ENCODE measurements around the gene ERCC4. TPM values are rescaled to one million over a fixed set of nuclear protein-coding genes. Genes with fewer than 3 reads are reported as not detected.
A peak's percentile ranks its signal among the peaks of the same experiment; 100 is the strongest.
"Not testable (repeated sequence)": the region's sequence is repeated elsewhere in the genome, so short reads cannot be mapped to it uniquely, and the experiment has no call there.

Gene ERCC4
- total RNA-seq, result 14.5 and 18.4 TPM in 2 replicates

DNA sequence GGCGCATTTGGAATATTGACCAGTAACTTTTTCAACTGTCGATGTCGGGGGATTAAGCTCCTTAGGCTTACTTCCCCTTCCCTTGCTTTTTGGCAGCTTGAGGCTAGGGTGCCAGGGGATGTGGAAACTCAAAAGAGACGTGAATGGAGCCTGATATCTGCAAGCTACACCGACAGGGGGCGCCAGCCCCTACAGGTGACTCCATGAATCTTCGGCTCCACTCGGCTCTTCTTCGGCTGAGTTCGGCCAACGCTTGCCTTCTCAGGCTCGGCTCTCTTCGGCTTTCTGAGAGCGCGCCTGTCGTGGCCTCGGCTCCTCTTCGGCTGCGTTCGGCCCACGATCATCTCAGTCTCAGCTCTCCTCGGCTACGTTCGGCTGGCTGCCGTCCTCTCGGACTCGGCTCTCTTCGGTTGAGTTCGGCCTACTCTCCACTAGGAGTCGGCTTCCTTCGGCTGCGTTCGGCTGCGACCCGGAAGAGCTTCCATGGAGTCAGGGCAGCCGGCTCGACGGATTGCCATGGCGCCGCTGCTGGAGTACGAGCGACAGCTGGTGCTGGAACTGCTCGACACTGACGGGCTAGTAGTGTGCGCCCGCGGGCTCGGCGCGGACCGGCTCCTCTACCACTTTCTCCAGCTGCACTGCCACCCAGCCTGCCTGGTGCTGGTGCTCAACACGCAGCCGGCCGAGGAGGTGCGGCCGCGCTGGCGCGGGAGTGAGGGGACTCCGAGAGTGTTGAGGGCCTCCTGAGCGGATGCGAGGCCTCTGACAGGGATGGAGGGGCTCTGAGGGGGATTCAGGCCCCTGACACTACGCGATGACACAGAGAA is at the start of gene ERCC4:
TSS of gene ERCC4 (plus strand) at position 472 of the 827 bp plus-strand sequence. CDS start at position 484, 12 bp downstream.
- Mint-ChIP-seq H3K27ac (peak within 1 kb of the TSS; percentile 94), H3K27me3 (peaks cover 11% of the 10 kb centered on the region), H3K4me3 (peak within 1 kb of the TSS; percentile 95), H3K9me3 (no peaks in the 10 kb centered on the region), H3K36me3 (ENCODE audit: low read depth) (peaks cover 4% of the 10 kb centered on the region), H3K4me1 (peaks cover 23% of the 10 kb centered on the region)
- intact Hi-C loops (cut with micrococcal nuclease), result loop anchor here (2.0 to 5.0 kb wide), 4 partner anchors 152 to 712 kb away; partner anchors contain the start of genes BFAR, MRTFB and PARN
- peak; percentile 100 for DNase-seq

DNA sequence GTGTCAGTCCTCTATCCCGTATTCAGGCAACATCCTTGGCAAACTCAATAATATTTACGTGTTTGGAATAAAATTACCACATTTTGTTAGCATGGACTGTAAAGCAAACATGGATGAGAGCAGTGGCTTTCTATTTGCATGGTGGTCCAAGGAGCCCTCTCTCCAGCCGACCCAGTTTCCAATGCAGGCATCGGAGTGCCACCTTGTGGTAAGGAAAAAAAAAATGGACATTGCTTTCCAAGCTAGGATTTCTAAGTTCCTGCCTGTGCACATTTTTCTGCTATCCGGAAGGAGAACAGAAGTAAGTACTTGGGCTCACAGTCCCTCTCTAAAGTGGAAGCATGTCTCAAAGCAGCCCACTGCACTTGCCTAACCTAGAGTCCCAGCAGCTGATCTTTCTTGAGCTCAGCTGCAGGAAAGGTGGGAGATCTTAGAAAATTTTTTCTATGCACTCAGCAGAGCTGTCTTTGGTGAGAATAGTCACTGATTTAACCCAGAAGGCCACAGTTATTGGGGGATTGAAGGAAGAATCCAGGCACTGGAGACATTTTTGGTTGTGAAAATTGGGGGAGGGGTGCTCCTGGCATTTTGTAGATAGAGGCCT is 46.0 kb upstream of the ERCC4 start:
- Mint-ChIP-seq H3K27me3 (peaks cover 4% of the 10 kb centered on the region), H3K36me3 (ENCODE audit: low read depth) (no peaks in the 10 kb centered on the region), H3K9me3 (no peaks in the 10 kb centered on the region), H3K4me3 (no peak overlapping the region), H3K4me1 (no peaks in the 10 kb centered on the region), H3K27ac (no peak overlapping the region)
- no peak for DNase-seq
- intact Hi-C loops (cut with micrococcal nuclease), result no loop called here

DNA sequence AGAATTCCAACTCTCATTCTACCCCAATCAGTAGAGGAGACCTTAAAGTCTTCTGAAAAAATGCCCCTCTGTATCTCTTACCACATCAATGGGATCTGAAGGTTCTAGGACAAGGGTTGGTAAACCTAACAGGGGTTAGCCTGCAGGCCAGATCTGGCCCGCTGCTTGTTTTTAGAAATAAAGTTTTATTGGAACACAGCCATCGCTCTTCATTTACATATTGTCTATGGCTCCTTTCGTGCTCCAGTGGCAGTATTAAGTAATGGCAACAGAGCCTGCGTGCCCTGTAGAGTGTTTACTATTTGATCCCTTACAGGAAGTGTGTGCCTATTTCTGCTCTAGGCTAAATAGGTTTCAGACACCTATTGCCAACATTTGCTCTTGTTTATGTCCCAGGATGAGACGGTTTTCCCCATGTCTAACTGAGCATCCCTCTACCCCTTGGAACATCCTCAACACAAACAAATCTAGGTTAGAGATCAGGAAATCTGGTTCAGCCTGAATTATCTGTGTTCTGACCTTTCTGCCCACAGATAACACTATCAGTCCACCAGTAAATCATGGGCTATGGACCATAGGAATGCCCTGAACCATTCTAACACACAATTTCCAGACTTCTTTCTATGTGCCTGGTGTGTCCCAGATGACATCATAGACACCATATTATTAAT is 44.2 kb upstream of the ERCC4 start:
- Mint-ChIP-seq H3K4me1 (no peaks in the 10 kb centered on the region), H3K27me3 (peaks cover 4% of the 10 kb centered on the region), H3K9me3 (no peaks in the 10 kb centered on the region), H3K4me3 (no peak overlapping the region), H3K36me3 (ENCODE audit: low read depth) (no peaks in the 10 kb centered on the region), H3K27ac (no peak overlapping the region)
- no peak for DNase-seq
- intact Hi-C loops (cut with micrococcal nuclease), result no loop called here

DNA sequence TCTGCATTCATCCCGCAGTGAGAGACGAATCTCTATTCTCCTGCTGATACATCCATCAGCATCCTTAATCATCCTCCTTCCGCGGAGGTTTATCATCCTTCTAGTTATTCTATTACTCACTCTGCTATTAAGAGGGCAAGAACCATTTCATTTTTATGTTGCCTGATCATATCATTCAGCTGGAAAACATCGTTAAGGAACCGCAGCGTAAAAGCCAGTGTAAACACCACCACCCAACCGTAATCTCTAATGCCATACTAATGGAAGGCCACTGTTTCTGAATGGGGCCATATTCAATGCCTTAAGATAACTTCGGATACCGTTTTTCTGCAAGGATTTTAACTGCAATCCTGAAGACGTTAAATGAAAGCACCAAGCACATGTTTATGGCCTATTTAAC is 36.7 kb upstream of the ERCC4 start:
- H3K27ac Mint-ChIP-seq, result no peak overlapping the region

DNA sequence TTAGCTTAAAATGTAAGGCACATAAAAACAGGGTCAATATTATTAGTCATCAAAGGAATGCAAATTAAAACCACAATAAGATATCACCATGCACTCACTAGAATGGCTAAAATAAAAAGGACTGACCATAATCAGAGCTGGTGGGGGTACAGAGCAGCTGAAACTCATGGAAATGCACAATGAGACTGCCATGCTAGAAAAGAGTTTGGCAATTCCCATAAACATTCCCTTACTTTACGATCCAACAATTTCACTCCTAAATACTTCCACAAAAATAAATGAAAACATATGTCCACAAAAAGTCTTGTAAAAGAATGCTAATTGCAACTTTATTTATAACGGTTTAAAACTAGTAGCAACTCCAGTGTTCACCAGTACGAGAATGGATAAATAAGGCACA is 36.1 kb upstream of the ERCC4 start:
- H3K4me1 Mint-ChIP-seq, result no peaks in the 10 kb centered on the region
- H3K27me3 Mint-ChIP-seq, result no peaks in the 10 kb centered on the region
- H3K36me3 Mint-ChIP-seq (ENCODE audit: low read depth), result no peaks in the 10 kb centered on the region
- DNase-seq, result no peak
- H3K9me3 Mint-ChIP-seq, result peaks cover 4% of the 10 kb centered on the region
- no peak overlapping the region for H3K27ac Mint-ChIP-seq
- intact Hi-C loops (cut with micrococcal nuclease), result no loop called here
- no peak overlapping the region for H3K4me3 Mint-ChIP-seq

More for the DNA sequence above, 36.7 kb upstream of the ERCC4 start:
- intact Hi-C loops (cut with micrococcal nuclease), result no loop called here
- no peak overlapping the region for H3K4me3 Mint-ChIP-seq
- peaks cover 4% of the 10 kb centered on the region for H3K9me3 Mint-ChIP-seq
- no peaks in the 10 kb centered on the region for H3K36me3 Mint-ChIP-seq (ENCODE audit: low read depth)
- no peaks in the 10 kb centered on the region for H3K27me3 Mint-ChIP-seq
- H3K4me1 Mint-ChIP-seq, result no peaks in the 10 kb centered on the region
- DNase-seq, result no peak

DNA sequence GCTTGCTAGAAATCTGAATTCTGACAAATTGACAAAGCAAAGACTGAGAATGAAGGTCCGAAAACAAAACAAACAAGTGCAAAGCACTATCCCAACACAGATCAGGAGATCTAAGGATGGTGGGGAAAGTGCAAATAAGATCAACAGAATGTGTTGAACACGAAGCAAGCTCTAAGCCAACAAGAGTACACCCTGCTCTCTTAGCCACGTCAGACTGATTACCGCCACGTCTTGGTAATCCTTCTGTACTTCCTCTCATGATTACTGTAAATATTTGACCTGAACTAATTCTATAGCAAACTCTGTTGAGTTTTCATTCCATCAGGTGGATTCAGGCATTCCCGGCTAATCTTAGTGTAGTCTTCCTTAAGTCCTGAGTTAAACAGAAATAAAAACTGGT is 34.3 kb upstream of the ERCC4 start:
- DNase-seq, result no peak
- Mint-ChIP-seq H3K27me3 (no peaks in the 10 kb centered on the region), H3K36me3 (ENCODE audit: low read depth) (no peaks in the 10 kb centered on the region), H3K4me3 (no peak overlapping the region), H3K27ac (no peak overlapping the region), H3K4me1 (no peaks in the 10 kb centered on the region), H3K9me3 (peaks cover 4% of the 10 kb centered on the region)
- intact Hi-C loops (cut with micrococcal nuclease), result no loop called here

DNA sequence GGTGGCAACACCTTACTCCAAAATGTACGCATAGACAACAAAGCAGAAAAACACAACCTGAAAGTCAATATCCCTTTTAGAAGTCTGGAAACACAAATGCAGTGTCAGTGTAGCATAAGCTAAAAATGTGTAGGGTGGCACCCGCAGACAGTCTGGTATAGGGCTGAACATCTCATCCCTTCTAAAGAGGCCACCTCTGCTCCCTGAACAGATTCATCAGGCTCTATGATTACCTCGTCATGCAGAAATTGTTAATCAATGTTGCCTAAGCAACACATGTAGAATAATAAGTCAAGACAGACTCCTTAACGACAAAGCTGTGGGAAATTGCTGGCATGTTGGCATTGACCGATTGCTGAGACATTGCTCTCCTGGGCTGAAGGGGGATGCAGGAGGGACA is 33.3 kb upstream of the ERCC4 start:
- Mint-ChIP-seq H3K9me3 (peaks cover 4% of the 10 kb centered on the region), H3K27me3 (no peaks in the 10 kb centered on the region), H3K4me1 (no peaks in the 10 kb centered on the region), H3K36me3 (ENCODE audit: low read depth) (no peaks in the 10 kb centered on the region), H3K4me3 (no peak overlapping the region), H3K27ac (no peak overlapping the region)
- intact Hi-C loops (cut with micrococcal nuclease), result no loop called here
- no peak for DNase-seq

DNA sequence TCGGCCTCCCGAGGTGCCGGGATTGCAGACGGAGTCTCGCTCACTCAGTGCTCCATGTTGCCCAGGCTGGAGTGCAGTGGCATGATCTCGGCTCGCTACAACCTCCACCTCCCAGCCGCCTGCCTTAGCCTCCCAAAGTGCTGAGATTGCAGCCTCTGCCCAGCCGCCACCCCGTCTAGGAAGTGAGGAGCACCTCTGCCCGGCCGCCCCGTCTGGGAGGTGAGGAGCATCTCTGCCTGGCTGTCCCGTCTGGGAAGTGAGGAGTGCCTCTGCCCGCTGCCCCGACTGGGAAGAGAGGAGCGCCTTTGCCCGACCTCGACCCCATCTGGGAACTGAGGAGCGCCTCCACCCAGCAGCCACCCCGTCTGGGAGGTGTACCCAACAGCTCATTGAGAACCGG is 30.6 kb upstream of the ERCC4 start:
- DNase-seq; H3K27ac Mint-ChIP-seq; H3K4me1 Mint-ChIP-seq; H3K9me3 Mint-ChIP-seq; H3K36me3 Mint-ChIP-seq (ENCODE audit: low read depth); H3K4me3 Mint-ChIP-seq; intact Hi-C loops (cut with micrococcal nuclease); H3K27me3 Mint-ChIP-seq: not testable (repeated sequence)

DNA sequence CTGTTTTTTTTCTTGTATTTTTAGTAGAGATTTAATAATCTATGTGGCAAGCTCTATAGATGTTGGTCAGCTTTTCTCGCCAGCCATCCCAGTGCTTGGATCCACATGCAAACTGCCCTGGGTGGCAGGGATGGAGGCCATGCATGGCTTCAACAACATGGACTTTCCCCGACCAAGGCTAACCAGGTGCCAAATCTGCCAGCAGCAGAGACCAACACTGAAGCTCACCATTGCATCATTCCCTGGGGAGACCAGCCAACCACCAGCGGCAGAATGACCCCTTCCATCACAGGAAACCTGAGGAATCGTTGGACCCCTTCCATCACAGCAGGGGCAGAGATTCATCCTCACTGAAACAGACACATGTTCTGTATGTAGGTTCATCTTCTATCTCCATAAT is 27.7 kb upstream of the ERCC4 start:
- H3K4me3 Mint-ChIP-seq, result no peak overlapping the region
- DNase-seq, result no peak
- no peak overlapping the region for H3K27ac Mint-ChIP-seq
- no peaks in the 10 kb centered on the region for H3K9me3 Mint-ChIP-seq
- no peaks in the 10 kb centered on the region for H3K27me3 Mint-ChIP-seq
- no peaks in the 10 kb centered on the region for H3K4me1 Mint-ChIP-seq
- intact Hi-C loops (cut with micrococcal nuclease), result no loop called here
- no peaks in the 10 kb centered on the region for H3K36me3 Mint-ChIP-seq (ENCODE audit: low read depth)

DNA sequence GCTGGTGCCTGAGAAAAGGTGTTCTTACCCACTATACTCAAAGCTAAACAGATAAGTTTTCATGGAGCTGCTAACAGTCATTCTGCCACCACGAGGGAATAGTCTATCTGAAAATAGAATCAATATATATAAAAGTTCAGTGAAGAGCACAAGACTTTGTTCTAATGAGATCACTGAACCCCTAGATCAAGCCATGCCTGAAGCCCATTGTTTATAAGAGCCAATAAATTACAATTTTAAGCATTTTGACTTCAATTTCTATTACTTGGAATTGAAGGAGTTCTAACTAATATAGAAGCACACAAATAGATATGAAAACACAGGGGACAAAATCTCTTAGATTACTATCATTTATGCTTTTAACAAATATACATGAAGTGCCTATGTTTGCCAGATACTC is 24.4 kb upstream of the ERCC4 start:
- H3K27me3 Mint-ChIP-seq, result no peaks in the 10 kb centered on the region
- H3K4me3 Mint-ChIP-seq, result no peak overlapping the region
- intact Hi-C loops (cut with micrococcal nuclease), result no loop called here
- no peaks in the 10 kb centered on the region for H3K36me3 Mint-ChIP-seq (ENCODE audit: low read depth)
- H3K4me1 Mint-ChIP-seq, result no peaks in the 10 kb centered on the region
- no peak for DNase-seq
- H3K9me3 Mint-ChIP-seq, result no peaks in the 10 kb centered on the region
- no peak overlapping the region for H3K27ac Mint-ChIP-seq

DNA sequence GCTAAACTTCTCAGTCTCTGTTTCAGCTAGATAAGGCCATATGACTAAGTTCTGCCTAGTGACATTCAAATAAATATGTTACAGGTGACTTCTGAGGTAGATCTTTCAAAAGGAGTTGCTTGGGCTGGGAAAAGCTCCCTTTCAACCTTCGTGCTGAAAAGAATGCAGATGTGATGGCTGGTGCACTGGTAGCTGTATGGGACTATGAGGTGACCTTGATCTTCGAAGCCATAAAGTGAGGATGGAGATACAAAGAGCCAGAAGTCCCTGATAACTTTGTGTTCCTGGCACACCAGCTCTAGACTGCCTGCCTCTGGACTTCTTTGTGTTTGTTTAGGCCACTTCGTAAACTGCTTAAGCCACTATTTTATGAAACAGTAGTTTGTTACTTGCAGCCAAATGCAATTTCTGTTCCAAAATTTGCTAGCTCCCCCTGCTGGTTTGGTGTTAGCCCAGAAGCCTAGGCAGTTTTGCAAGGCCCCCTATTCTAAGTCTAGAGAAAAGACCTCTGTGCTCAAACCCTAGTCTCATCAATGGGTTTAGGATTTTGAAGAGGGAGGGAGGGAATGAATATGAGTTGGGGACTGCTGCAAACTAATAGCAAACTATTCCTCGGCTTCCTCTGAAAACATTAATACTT is 23.3 kb upstream of the ERCC4 start:
- Mint-ChIP-seq H3K36me3 (ENCODE audit: low read depth) (no peaks in the 10 kb centered on the region), H3K27me3 (no peaks in the 10 kb centered on the region), H3K27ac (no peak overlapping the region), H3K9me3 (no peaks in the 10 kb centered on the region), H3K4me1 (no peaks in the 10 kb centered on the region), H3K4me3 (no peak overlapping the region)
- DNase-seq, result no peak
- intact Hi-C loops (cut with micrococcal nuclease), result no loop called here

DNA sequence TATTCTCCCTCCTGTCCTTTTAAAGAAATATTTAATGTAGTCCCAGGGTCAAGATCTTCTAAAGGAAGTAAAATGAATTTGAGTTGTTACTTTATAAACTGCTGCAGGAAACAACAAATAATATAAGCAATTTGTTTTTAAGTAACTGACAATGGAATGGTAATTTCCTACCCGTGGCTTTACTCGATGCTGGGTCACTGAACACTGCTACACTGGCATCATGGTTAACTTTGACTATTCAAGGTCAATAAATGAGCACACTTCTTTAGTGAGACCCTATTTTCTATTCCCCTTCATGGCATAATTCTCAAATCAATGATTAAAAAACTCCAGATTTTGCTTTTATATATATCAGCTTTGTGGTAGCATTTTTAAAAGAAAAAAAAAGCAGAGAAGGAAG is 22.1 kb upstream of the ERCC4 start:
- Mint-ChIP-seq H3K27me3 (no peaks in the 10 kb centered on the region), H3K27ac (no peak overlapping the region), H3K9me3 (no peaks in the 10 kb centered on the region), H3K4me1 (no peaks in the 10 kb centered on the region), H3K36me3 (ENCODE audit: low read depth) (no peaks in the 10 kb centered on the region), H3K4me3 (no peak overlapping the region)
- intact Hi-C loops (cut with micrococcal nuclease), result no loop called here
- no peak for DNase-seq

DNA sequence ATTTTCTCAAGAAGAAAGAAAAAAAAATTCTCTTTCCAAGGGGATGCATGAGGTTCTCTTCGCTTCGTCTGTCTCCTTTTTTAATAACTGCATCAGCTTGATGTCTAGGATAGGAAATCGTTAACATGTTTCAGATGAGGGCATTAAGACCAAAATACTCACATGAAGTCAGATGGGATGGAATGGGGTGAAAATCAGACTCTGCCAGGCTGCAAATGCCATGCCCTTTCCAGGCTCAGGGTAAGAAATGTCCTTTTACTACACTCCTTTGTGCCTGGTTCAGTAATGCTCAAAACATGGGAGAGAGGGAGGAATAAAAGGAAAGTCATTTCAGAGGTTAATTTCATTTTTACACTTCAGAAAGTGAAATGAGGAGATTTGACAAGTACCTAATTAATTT is 21.7 kb upstream of the ERCC4 start:
- Mint-ChIP-seq H3K9me3 (no peaks in the 10 kb centered on the region), H3K36me3 (ENCODE audit: low read depth) (no peaks in the 10 kb centered on the region), H3K27ac (no peak overlapping the region), H3K4me3 (no peak overlapping the region), H3K27me3 (no peaks in the 10 kb centered on the region), H3K4me1 (no peaks in the 10 kb centered on the region)
- intact Hi-C loops (cut with micrococcal nuclease), result no loop called here
- no peak for DNase-seq

DNA sequence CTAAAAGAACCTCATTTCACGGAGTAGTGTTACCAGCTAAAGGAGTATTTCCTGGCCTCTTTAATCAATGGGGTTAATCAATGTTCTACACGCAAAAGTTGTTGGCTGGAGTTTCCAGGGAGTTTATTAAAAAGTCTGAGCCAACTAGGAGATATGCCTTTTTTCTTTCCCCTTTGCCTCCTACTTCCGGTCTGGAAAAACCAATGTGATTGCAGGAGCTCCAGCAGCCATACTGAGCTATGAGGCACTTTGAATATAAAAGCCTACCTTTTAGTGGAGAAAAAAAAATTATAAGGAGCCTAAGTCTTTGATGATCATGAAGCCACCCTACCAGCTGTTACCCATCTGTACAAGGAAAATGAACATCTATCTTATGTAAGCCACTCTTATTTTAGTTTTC is 17.9 kb upstream of the ERCC4 start:
- H3K36me3 Mint-ChIP-seq (ENCODE audit: low read depth), result no peaks in the 10 kb centered on the region
- no peaks in the 10 kb centered on the region for H3K4me1 Mint-ChIP-seq
- no peaks in the 10 kb centered on the region for H3K27me3 Mint-ChIP-seq
- DNase-seq, result no peak
- no peaks in the 10 kb centered on the region for H3K9me3 Mint-ChIP-seq
- H3K4me3 Mint-ChIP-seq, result no peak overlapping the region
- no peak overlapping the region for H3K27ac Mint-ChIP-seq
- intact Hi-C loops (cut with micrococcal nuclease), result no loop called here

All from activated CD4-positive, alpha-beta T cell treated with anti-CD3 and anti-CD28 coated beads, Interleukin-2, amount 10 ng/mL, durations not matched to agents 24 days and 14 days (primary cell).